Measurements from ENCODE around the gene ALDH8A1.
A peak's percentile ranks its signal among the peaks of the same experiment; 100 is the strongest.

ALDH8A1 gene

DNA sequence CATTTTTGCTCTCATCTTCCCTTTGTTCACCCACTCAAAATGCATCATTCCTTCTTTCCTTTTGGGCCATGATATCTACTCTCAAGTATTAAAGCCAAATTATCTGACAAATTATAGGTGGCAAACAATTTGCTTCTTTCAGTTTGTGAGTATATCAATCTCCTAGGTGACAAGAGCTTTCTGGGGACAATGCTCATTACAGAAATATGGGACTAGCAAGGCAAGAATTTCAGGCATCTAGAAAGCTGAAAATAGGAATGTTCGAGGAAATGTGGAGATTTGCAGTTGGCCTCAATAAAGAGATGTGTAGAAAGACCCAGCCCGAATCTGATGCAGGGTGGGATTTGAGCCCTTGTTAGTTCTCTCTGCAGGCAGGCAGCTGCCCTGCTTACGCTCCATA lies 71.8 kb downstream of the ALDH8A1 start:
- H3K36me3 ChIP-seq (replicated peaks in 1 of 2; ENCODE audit: control insufficient read depth in 2 of 2, insufficient read depth in 2 of 2, low read length in 2 of 2), result no peaks in the 10 kb centered on the region
- H2AK5ac ChIP-seq (ENCODE audit: low read depth, low read length), result no peak overlapping the region
- no peak overlapping the region for H3K4me3 ChIP-seq (ENCODE audit: low read length in 2 of 2)
- H2AFZ ChIP-seq (ENCODE audit: low read length), result no peak overlapping the region
- H3K4ac ChIP-seq (ENCODE audit: low read length), result no peak overlapping the region
- no CpG with 5 or more reads among the region's 3 CpGs for WGBS, 2 donors (ENCODE audit: extremely low coverage in 2 of 2, insufficient read length in 2 of 2, insufficient replicate concordance in 1 of 2)
- H3K14ac ChIP-seq (ENCODE audit: low read length), result no peak overlapping the region
- no peaks in the 10 kb centered on the region for H3K79me1 ChIP-seq (ENCODE audit: low read depth, low read length)
- H2BK5ac ChIP-seq (ENCODE audit: low read length), result no peak overlapping the region
- peaks cover 3 to 9% of the 10 kb centered on the region in 2 donors for H3K9me3 ChIP-seq (replicated peaks in 1 of 2; ENCODE audit: control insufficient read depth in 2 of 2, insufficient read depth in 1 of 2, low read depth in 1 of 2, low read length in 2 of 2)
- no peak overlapping the region for H3K27ac ChIP-seq (replicated peaks; ENCODE audit: low read length)
- H3K9ac ChIP-seq (ENCODE audit: low read depth, low read length, poor library complexity), result no peak overlapping the region
- H2BK120ac ChIP-seq (ENCODE audit: low read depth, low read length), result no peak overlapping the region
- no peak overlapping the region for H4K91ac ChIP-seq (ENCODE audit: low read depth, low read length, poor library complexity)
- no peak overlapping the region for H3K23ac ChIP-seq (ENCODE audit: low read depth, low read length, poor library complexity)
- H3K27me3 ChIP-seq (ENCODE audit: control insufficient read depth in 3 of 3, insufficient read depth in 3 of 3, low read depth in 1 of 3, low read length in 3 of 3), result no peaks in the 10 kb centered on the region
- no peaks in the 10 kb centered on the region for H3K4me1 ChIP-seq (ENCODE audit: control insufficient read depth in 2 of 2, insufficient read depth in 1 of 2, low read depth in 1 of 2, low read length in 2 of 2)
- no peak overlapping the region for H3K18ac ChIP-seq (ENCODE audit: low read length)
- DNase-seq (ENCODE audit: low spot score), result no peak
- no peak overlapping the region for H3K4me2 ChIP-seq (ENCODE audit: insufficient read depth, low read length, poor library complexity, severe bottlenecking)
- H4K8ac ChIP-seq (ENCODE audit: low read depth, low read length), result no peak overlapping the region
- no peak overlapping the region for H2BK12ac ChIP-seq (ENCODE audit: low read length)
- no peak overlapping the region for H2BK15ac ChIP-seq (ENCODE audit: low read length)

DNA sequence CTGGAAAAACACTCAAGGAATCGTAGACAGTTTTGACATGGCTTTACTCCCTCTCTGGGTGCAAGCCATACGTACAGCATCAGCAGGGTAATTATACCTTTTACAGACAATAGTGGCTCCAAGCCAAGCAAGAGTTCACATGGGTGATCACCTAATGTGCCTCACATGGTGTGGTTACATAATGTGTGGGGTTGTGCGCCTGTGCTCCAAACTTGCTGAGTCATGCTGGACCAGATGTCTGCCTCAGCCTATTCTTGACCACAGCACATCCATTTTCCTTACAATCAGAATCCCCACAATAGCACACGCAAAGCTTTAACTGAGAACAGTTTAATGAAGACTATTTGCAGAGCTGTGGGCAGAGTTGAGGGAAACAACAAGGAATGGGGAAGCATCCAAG lies 74.5 kb downstream of the ALDH8A1 start:
- Histone ChIP-seq H4K8ac (ENCODE audit: low read depth, low read length) (no peak overlapping the region), H3K18ac (ENCODE audit: low read length) (no peak overlapping the region), H3K36me3 (replicated peaks in 1 of 2; ENCODE audit: control insufficient read depth in 2 of 2, insufficient read depth in 2 of 2, low read length in 2 of 2) (no peaks in the 10 kb centered on the region), H3K4me1 (ENCODE audit: control insufficient read depth in 2 of 2, insufficient read depth in 1 of 2, low read depth in 1 of 2, low read length in 2 of 2) (no peaks in the 10 kb centered on the region), H3K4me3 (ENCODE audit: low read length in 2 of 2) (no peak overlapping the region), H3K27ac (replicated peaks; ENCODE audit: low read length) (no peak overlapping the region), H2BK12ac (ENCODE audit: low read length) (no peak overlapping the region), H3K4ac (ENCODE audit: low read length) (no peak overlapping the region), H2BK15ac (ENCODE audit: low read length) (no peak overlapping the region), H3K4me2 (ENCODE audit: insufficient read depth, low read length, poor library complexity, severe bottlenecking) (no peak overlapping the region), H2BK120ac (ENCODE audit: low read depth, low read length) (no peak overlapping the region), H2AFZ (ENCODE audit: low read length) (no peak overlapping the region), H2AK5ac (ENCODE audit: low read depth, low read length) (no peak overlapping the region), H3K9ac (ENCODE audit: low read depth, low read length, poor library complexity) (no peak overlapping the region), H3K9me3 (replicated peaks in 1 of 2; ENCODE audit: control insufficient read depth in 2 of 2, insufficient read depth in 1 of 2, low read depth in 1 of 2, low read length in 2 of 2) (peaks cover 3 to 9% of the 10 kb centered on the region in 2 donors), H3K27me3 (ENCODE audit: control insufficient read depth in 3 of 3, insufficient read depth in 3 of 3, low read depth in 1 of 3, low read length in 3 of 3) (no peaks in the 10 kb centered on the region), H4K91ac (ENCODE audit: low read depth, low read length, poor library complexity) (no peak overlapping the region), H3K23ac (ENCODE audit: low read depth, low read length, poor library complexity) (no peak overlapping the region), H3K79me1 (ENCODE audit: low read depth, low read length) (no peaks in the 10 kb centered on the region), H3K14ac (ENCODE audit: low read length) (no peak overlapping the region), H2BK5ac (ENCODE audit: low read length) (no peak overlapping the region)
- WGBS, 2 donors (ENCODE audit: extremely low coverage in 2 of 2, insufficient read length in 2 of 2, insufficient replicate concordance in 1 of 2), result no CpG with 5 or more reads among the region's 4 CpGs
- no peak for DNase-seq (ENCODE audit: low spot score)

DNA sequence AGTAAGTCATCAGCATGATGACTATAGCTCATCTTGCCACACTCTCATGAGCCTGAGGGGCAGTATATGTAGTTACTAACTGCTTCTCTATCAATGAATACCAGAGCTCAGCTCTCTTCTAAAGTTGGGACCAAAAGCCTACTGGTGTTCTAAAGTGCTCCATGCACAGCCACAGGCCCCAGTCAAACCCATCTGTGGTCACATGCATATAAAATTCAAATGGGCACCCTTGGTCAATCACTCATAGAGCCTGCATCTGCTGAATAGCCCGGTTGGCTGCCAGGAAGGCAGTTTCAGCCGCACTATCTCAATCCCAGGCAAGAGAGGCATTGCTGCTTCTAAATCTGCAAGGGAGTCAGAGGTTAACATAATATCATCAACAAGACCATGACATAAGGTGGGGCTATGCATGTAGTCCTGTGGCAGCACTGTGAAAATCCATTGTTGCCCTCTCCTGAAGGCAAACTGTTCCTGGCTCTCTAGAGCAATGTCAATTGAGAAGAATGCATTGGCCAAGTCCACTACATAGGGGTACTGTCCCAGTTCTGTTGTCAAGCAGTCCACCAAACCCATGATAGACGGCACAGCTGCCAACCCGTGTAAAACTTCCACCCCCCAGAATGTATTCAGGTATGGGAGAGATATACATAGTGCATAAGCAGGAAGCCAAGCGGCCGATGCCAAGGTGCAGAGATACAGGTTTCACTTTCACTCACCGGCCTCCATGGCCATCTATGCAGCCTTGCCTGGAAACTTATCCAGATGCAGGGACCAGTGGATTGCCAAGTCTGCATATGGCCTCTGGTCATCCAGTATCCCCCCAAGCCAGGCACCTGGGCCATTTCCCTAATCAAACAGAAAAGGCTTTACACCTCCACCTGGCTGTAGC lies 76.2 kb downstream of the ALDH8A1 start:
- H3K27ac ChIP-seq (replicated peaks; ENCODE audit: low read length), result no peak overlapping the region
- H2AK5ac ChIP-seq (ENCODE audit: low read depth, low read length), result no peak overlapping the region
- no peak overlapping the region for H4K8ac ChIP-seq (ENCODE audit: low read depth, low read length)
- H3K18ac ChIP-seq (ENCODE audit: low read length), result no peak overlapping the region
- peak overlapping the region in 1 of 2 donors; percentile 1 for H3K4me3 ChIP-seq (ENCODE audit: low read length in 2 of 2)
- no peak for DNase-seq (ENCODE audit: low spot score)
- no peak overlapping the region for H2BK12ac ChIP-seq (ENCODE audit: low read length)
- no peak overlapping the region for H2BK5ac ChIP-seq (ENCODE audit: low read length)
- no peak overlapping the region for H2BK120ac ChIP-seq (ENCODE audit: low read depth, low read length)
- no peaks in the 10 kb centered on the region for H3K27me3 ChIP-seq (ENCODE audit: control insufficient read depth in 3 of 3, insufficient read depth in 3 of 3, low read depth in 1 of 3, low read length in 3 of 3)
- H3K4me1 ChIP-seq (ENCODE audit: control insufficient read depth in 2 of 2, insufficient read depth in 1 of 2, low read depth in 1 of 2, low read length in 2 of 2), result no peaks in the 10 kb centered on the region
- no peak overlapping the region for H3K4me2 ChIP-seq (ENCODE audit: insufficient read depth, low read length, poor library complexity, severe bottlenecking)
- H2BK15ac ChIP-seq (ENCODE audit: low read length), result no peak overlapping the region
- no peaks in the 10 kb centered on the region for H3K79me1 ChIP-seq (ENCODE audit: low read depth, low read length)
- peaks cover 3 to 9% of the 10 kb centered on the region in 2 donors for H3K9me3 ChIP-seq (replicated peaks in 1 of 2; ENCODE audit: control insufficient read depth in 2 of 2, insufficient read depth in 1 of 2, low read depth in 1 of 2, low read length in 2 of 2)
- H2AFZ ChIP-seq (ENCODE audit: low read length), result no peak overlapping the region
- H3K4ac ChIP-seq (ENCODE audit: low read length), result no peak overlapping the region
- H3K23ac ChIP-seq (ENCODE audit: low read depth, low read length, poor library complexity), result no peak overlapping the region
- no peak overlapping the region for H3K14ac ChIP-seq (ENCODE audit: low read length)
- no peak overlapping the region for H4K91ac ChIP-seq (ENCODE audit: low read depth, low read length, poor library complexity)
- no peaks in the 10 kb centered on the region for H3K36me3 ChIP-seq (replicated peaks in 1 of 2; ENCODE audit: control insufficient read depth in 2 of 2, insufficient read depth in 2 of 2, low read length in 2 of 2)
- WGBS, 2 donors (ENCODE audit: extremely low coverage in 2 of 2, insufficient read length in 2 of 2, insufficient replicate concordance in 1 of 2), result no CpG with 5 or more reads among the region's 7 CpGs
- no peak overlapping the region for H3K9ac ChIP-seq (ENCODE audit: low read depth, low read length, poor library complexity)

DNA sequence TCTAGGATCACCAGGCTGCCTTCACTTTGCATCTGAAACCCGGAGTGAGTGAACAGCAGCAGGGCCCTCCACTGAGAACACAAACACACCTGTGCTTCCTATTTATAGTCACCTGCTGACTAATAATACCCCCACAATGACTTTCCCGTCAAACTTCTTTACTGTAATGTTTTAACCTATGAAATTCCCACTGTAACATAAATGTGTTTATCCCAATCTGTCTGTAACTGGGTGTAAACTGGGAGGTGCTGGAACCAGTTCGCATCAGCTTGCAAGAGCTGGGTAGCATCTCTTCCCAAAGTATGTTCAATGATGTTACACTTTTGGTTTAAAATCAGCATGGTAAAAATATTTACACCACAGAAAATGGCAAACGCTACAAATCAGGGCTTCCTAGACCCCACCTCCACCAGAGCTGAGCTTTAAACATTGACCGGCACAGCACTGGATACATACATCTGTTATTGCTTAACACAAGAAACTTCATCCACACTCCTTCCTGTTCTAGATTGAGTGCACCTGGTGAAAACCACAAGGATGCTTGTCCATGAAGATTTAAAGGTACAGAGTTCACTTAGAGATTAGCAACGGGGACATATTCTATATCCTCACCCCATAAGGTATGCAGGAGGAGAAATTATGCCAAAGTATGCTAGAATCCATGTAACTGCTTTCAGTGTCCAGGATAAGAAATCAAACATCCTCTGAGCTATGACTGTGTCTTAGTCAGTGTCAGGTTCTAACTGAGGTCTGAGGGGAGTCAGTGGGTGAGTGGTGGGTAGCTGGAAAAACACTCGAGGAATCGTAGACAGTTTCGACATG lies 79.0 kb downstream of the ALDH8A1 start:
- no CpG with 5 or more reads among the region's 9 CpGs for WGBS, 2 donors (ENCODE audit: extremely low coverage in 2 of 2, insufficient read length in 2 of 2, insufficient replicate concordance in 1 of 2)
- H3K36me3 ChIP-seq (replicated peaks in 1 of 2; ENCODE audit: control insufficient read depth in 2 of 2, insufficient read depth in 2 of 2, low read length in 2 of 2), result no peaks in the 10 kb centered on the region
- H3K23ac ChIP-seq (ENCODE audit: low read depth, low read length, poor library complexity), result no peak overlapping the region
- H3K9ac ChIP-seq (ENCODE audit: low read depth, low read length, poor library complexity), result no peak overlapping the region
- H2BK5ac ChIP-seq (ENCODE audit: low read length), result no peak overlapping the region
- H3K79me1 ChIP-seq (ENCODE audit: low read depth, low read length), result no peaks in the 10 kb centered on the region
- H3K4ac ChIP-seq (ENCODE audit: low read length), result no peak overlapping the region
- no peak overlapping the region for H2BK120ac ChIP-seq (ENCODE audit: low read depth, low read length)
- peaks cover 3 to 9% of the 10 kb centered on the region in 2 donors for H3K9me3 ChIP-seq (replicated peaks in 1 of 2; ENCODE audit: control insufficient read depth in 2 of 2, insufficient read depth in 1 of 2, low read depth in 1 of 2, low read length in 2 of 2)
- no peak overlapping the region for H3K14ac ChIP-seq (ENCODE audit: low read length)
- H3K4me1 ChIP-seq (ENCODE audit: control insufficient read depth in 2 of 2, insufficient read depth in 1 of 2, low read depth in 1 of 2, low read length in 2 of 2), result no peaks in the 10 kb centered on the region
- no peak overlapping the region for H3K4me2 ChIP-seq (ENCODE audit: insufficient read depth, low read length, poor library complexity, severe bottlenecking)
- H4K91ac ChIP-seq (ENCODE audit: low read depth, low read length, poor library complexity), result no peak overlapping the region
- no peak overlapping the region for H3K18ac ChIP-seq (ENCODE audit: low read length)
- DNase-seq (ENCODE audit: low spot score), result no peak
- H4K8ac ChIP-seq (ENCODE audit: low read depth, low read length), result no peak overlapping the region
- H3K4me3 ChIP-seq (ENCODE audit: low read length in 2 of 2), result no peak overlapping the region
- H2AK5ac ChIP-seq (ENCODE audit: low read depth, low read length), result no peak overlapping the region
- no peaks in the 10 kb centered on the region for H3K27me3 ChIP-seq (ENCODE audit: control insufficient read depth in 3 of 3, insufficient read depth in 3 of 3, low read depth in 1 of 3, low read length in 3 of 3)
- H2AFZ ChIP-seq (ENCODE audit: low read length), result no peak overlapping the region
- H2BK15ac ChIP-seq (ENCODE audit: low read length), result no peak overlapping the region
- H2BK12ac ChIP-seq (ENCODE audit: low read length), result no peak overlapping the region
- H3K27ac ChIP-seq (replicated peaks; ENCODE audit: low read length), result no peak overlapping the region
